GM12873 (cell line): ENCODE results near the gene ATCAY.

Experiments used
- TF ChIP-seq, protein P1 (sequence below): IDR thresholded peaks from 2 replicates; pipeline ENCODE4 v1.5.1; 2012; ENCODE audit warnings: low read depth, mild to moderate bottlenecking, moderate library complexity, low read length, control low read depth; ENCODE audit not compliant: insufficient read depth; ENCODE audit errors: missing control alignments

The ATCAY gene

DNA sequence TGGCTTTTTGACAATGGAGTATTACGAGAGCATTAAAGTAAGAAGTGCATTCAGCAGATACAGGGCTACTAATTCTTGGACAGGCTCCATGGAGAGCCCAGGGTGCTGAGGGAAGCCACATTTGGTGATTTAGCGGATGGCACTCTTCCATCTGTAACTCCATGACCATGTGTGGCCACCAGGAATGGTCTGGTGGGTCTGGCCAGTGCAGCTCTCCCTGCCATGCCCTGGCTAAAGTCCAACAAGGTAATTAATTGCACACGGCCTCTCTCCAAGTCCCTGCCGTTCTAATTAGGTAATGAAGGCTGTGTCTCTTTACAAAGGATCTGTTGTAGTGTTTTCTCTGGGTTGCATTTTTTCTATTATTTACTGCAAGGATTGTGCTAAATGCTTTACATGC is 7.3 kb upstream of the ATCAY start:
- TF ChIP-seq, protein P1, sequence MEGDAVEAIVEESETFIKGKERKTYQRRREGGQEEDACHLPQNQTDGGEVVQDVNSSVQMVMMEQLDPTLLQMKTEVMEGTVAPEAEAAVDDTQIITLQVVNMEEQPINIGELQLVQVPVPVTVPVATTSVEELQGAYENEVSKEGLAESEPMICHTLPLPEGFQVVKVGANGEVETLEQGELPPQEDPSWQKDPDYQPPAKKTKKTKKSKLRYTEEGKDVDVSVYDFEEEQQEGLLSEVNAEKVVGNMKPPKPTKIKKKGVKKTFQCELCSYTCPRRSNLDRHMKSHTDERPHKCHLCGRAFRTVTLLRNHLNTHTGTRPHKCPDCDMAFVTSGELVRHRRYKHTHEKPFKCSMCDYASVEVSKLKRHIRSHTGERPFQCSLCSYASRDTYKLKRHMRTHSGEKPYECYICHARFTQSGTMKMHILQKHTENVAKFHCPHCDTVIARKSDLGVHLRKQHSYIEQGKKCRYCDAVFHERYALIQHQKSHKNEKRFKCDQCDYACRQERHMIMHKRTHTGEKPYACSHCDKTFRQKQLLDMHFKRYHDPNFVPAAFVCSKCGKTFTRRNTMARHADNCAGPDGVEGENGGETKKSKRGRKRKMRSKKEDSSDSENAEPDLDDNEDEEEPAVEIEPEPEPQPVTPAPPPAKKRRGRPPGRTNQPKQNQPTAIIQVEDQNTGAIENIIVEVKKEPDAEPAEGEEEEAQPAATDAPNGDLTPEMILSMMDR: no peak

DNA sequence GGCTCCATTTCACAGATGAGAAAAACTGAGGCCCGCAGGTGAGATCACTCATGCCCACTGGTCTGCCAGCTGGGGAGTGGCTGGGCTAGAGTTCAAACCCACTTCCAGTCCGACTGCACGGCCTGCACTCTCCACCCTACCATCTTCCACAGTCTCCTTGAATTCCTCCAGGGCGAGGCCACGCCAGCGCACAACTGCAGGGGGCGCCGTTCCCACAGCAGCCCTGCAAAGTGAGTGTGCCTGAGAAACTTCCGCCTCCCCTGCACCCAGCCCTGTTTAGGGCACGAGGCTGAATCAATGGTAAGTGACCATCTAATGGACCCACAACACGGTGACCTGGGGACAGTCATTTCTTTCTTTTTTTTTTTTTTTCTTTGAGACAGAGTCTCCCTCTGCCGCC is 829 bp upstream of the ATCAY start:
- TF ChIP-seq, protein P1: peak; percentile 24

DNA sequence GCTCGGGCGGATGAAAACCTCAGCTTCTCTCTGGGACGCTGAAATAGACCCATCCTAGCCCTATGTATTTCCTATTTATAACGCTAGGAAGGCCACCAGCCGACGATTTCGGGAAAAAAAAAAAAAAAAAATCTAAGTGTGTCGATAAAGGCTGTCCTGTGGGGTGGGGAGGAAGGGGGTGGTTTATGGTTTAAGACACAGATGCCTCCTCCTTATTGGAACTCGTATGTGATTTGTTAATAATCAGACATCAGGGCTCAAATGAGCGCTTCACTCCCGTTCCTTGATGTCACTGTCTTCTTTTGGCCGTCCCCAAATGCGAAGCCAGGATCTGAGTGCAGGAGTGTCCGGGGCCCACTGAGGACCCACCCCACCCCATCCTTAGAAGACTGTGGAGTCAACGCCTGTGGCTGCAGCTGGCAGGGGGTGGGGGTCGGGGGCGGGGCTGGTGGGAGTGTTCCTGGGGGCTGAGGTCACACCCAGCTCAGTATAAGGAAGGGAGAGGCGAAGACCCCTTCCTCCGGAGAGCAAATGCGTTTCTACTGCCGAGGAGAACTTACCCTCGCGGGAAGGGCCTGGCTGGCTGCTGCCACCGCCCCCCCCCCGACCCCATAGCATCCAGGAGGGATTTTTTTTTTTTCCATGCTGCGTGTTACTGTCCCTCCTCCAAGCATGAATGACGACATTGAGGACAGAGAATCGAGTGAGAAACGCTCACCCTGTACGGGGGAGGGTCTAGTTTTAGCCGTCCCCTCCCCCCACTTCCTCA is 971 bp downstream of the ATCAY start:
- TF ChIP-seq, protein P1: no peak

DNA sequence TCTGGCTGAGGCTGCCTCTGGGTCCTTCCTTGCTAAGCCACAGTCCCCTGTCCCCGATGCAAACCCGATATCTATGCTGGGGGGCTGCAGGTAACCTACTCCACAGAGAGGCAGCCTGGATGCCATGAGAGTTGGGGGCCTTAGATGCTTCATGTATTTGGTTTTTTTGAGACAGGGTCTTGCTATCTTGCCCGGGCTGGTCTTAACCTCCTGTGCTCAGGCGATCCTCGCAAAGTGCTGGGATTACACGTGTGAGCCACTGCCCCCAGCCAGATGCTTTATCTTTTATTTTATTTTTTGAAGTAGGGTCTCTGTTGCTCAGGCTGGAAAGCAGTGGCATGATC is 1.5 kb downstream of the ATCAY start:
- TF ChIP-seq, protein P1: no peak

DNA sequence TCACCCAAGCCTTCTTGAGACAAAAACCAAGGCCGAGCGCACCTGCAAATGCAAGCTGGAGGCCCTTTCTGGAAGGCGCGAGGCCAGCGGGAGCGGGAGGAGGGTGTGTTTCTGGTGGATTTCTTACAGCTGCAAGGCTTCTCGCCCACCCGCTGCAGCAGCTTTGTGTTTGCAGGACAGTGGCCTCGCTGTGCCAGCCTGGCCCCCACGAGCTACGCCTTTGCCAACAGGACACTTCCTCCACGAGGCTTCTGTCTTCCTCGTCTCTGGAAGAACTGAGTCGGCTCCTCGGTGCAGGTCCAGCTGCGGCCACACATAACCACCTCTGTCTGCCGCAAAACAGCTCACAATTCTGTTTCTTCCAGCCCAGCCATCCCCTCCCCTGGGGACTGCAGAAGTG is 10.1 kb downstream of the ATCAY start:
- TF ChIP-seq, protein P1: no peak

DNA sequence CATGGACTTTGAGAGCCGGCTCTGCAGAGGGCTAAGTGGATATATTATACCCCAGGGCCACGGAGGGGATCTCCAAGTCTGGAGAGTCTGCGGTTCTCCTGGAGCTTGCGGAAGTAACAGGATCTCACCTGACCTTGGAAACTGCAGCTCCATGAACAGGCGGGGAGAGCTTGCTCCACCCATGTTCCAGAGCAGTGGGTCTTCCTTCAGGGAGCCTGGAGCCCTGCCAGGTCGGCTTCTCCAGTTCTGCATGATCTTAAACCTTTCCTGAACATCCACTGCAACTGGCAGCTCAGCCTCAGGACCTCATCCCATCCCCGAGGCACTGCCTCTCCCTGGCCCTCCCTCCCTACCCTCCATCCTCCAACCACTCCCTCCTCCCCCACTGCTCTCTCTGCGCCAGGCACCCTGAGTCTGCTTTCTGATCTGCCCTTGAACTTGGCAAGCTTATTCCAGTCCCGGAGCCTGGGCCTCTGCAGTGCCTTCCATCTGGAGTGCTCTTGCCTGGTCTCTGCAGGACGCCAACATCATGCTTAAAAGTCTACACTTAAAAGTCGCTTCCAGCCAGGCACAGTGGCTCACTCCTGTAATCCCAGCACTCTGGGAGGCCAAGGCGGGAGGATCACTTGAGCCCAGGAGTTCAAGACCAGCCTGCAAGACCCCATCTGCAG is 13.2 kb downstream of the ATCAY start:
- TF ChIP-seq, protein P1: no peak

DNA sequence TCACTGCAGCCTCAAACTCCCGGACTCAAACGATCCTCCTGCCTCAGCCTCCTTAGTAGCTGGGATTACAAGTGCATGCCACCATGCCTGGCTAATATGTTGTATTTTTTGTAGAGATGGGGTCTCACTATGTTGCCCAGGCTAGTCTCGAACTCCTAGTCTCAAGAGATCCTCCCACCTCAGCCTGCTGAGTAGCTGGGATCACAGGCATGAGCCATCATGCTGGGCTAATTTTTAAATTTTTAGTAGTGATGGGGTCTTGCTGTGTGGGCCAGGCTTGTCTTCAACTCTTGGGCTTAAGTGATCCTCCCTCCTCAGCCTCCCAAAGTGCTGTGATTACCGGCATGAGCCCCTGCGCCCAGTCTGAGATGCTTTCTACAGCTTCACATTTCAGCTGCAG is 15.3 kb downstream of the ATCAY start:
- TF ChIP-seq, protein P1: no peak
